ENCODE data around the gene NME4.

- no peak for TF ChIP-seq CTCF (IDR thresholded peaks at IDR 0.05)
- no peak for TF ChIP-seq POLR2A (IDR thresholded peaks at IDR 0.05)
Observed at GRCh38 chr16:391885-392335, 5.1 kb upstream of the NME4 start.

Measured in lower leg skin (tissue), 3 donors.